T1000 (cell line): Measurements from ENCODE around the gene GIGYF2.

Experiments used
- DNase-seq: peaks from one replicate; lab custom pipeline; 2025; ENCODE audit warnings: mixed read lengths; lab: John Stamatoyannopoulos, UW

The GIGYF2 gene

GRCh38 chr2:232865165-232865564, 168.0 kb downstream of the GIGYF2 start:
- no peak for DNase-seq

- no peak for DNase-seq
These were observed 169.0 kb downstream of the GIGYF2 start for GRCh38 chr2:232866104-232866503.

GRCh38 chr2:232869138-232870017, 172.2 kb downstream of the GIGYF2 start:
- no peak for DNase-seq

- DNase-seq = no peak
These were observed 173.1 kb downstream of the GIGYF2 start, which contains the start of gene SNORC for GRCh38 chr2:232870018-232870765. SNORC (plus strand) TSS chr2:232870264; CDS start chr2:232870342, 78 bp downstream.

- no peak for DNase-seq
These were observed 173.7 kb downstream of the GIGYF2 start for GRCh38 chr2:232870766-232871371.

- DNase-seq = no peak
These were observed 174.3 kb downstream of the GIGYF2 start for GRCh38 chr2:232871418-232871834.

- no peak for DNase-seq
These were observed 175.0 kb downstream of the GIGYF2 start for GRCh38 chr2:232871835-232872736.

- no peak for DNase-seq
These were observed 175.7 kb downstream of the GIGYF2 start for GRCh38 chr2:232872826-232873225.

- no peak for DNase-seq
These were observed 176.3 kb downstream of the GIGYF2 start for GRCh38 chr2:232873292-232873908.

GRCh38 chr2:232873909-232874641, 176.9 kb downstream of the GIGYF2 start:
- DNase-seq = no peak

GRCh38 chr2:232874677-232875223, 177.6 kb downstream of the GIGYF2 start:
- no peak for DNase-seq

GRCh38 chr2:232875256-232876121, 178.4 kb downstream of the GIGYF2 start:
- no peak for DNase-seq

- DNase-seq = no peak
These were observed 179.2 kb downstream of the GIGYF2 start for GRCh38 chr2:232876161-232876977.

- DNase-seq = no peak
These were observed 179.9 kb downstream of the GIGYF2 start for GRCh38 chr2:232876978-232877441.

GRCh38 chr2:232877940-232878511, 180.9 kb downstream of the GIGYF2 start:
- DNase-seq = no peak

GRCh38 chr2:232878855-232879617, 181.9 kb downstream of the GIGYF2 start:
- no peak for DNase-seq
